ENCODE measurements around the gene FBXL20.

DNA sequence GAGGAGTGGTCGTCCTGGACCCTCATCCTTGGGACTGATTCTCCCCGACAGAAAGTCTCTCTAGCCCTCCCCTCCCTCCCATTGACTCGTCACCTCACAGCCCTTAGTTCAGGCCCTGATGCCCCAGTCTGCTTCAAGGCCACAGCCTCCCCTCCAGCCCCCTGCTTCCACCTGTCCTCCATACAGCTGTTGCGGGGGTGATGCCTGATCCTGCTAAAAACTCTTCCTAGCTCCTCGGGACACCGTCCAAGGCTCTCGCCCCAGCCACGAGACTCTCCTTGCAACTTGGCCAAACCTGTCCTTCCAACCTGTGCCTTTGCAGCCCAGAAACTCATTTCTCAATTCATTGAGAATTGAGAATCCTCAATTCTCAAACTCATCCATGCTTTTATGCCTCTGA lies 182.5 kb downstream of the FBXL20 start:
- TF ChIP-seq, protein P1, sequence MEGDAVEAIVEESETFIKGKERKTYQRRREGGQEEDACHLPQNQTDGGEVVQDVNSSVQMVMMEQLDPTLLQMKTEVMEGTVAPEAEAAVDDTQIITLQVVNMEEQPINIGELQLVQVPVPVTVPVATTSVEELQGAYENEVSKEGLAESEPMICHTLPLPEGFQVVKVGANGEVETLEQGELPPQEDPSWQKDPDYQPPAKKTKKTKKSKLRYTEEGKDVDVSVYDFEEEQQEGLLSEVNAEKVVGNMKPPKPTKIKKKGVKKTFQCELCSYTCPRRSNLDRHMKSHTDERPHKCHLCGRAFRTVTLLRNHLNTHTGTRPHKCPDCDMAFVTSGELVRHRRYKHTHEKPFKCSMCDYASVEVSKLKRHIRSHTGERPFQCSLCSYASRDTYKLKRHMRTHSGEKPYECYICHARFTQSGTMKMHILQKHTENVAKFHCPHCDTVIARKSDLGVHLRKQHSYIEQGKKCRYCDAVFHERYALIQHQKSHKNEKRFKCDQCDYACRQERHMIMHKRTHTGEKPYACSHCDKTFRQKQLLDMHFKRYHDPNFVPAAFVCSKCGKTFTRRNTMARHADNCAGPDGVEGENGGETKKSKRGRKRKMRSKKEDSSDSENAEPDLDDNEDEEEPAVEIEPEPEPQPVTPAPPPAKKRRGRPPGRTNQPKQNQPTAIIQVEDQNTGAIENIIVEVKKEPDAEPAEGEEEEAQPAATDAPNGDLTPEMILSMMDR (IDR thresholded peaks at IDR 0.05 in 2 of 3, conservative IDR thresholded peaks at IDR 0.05 in 1 of 3; ENCODE audit: control insufficient read depth in 2 of 3, extremely low read depth in 1 of 3, insufficient read depth in 1 of 3, low read depth in 3 of 3, low read length in 3 of 3) = no peak
- no peak for TF ChIP-seq POLR2AphosphoS5 (IDR thresholded peaks at IDR 0.05; ENCODE audit: low read length)
- no peak for TF ChIP-seq HDAC6 (IDR thresholded peaks at IDR 0.05; ENCODE audit: unreplicated experiment)
- TF ChIP-seq RAD21 (IDR thresholded peaks at IDR 0.05; ENCODE audit: insufficient read depth, low read depth, low read length) = no peak
- TF ChIP-seq POLR2A (IDR thresholded peaks at IDR 0.05; ENCODE audit: low read depth, low read length) = no peak
- TF ChIP-seq BMI1 (IDR thresholded peaks at IDR 0.05; ENCODE audit: borderline replicate concordance) = no peak
- no peak for TF ChIP-seq GABPA (IDR thresholded peaks at IDR 0.05; ENCODE audit: low read depth)
- TF ChIP-seq, protein P2, sequence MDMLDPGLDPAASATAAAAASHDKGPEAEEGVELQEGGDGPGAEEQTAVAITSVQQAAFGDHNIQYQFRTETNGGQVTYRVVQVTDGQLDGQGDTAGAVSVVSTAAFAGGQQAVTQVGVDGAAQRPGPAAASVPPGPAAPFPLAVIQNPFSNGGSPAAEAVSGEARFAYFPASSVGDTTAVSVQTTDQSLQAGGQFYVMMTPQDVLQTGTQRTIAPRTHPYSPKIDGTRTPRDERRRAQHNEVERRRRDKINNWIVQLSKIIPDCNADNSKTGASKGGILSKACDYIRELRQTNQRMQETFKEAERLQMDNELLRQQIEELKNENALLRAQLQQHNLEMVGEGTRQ (IDR thresholded peaks at IDR 0.05; ENCODE audit: borderline replicate concordance, low read depth, low read length) = no peak

Data from GM12878 (cell line).